Superior temporal gyrus (tissue), 1 donor: ENCODE results near the gene PTOV1.

Source experiments
- DNase-seq: peaks from one replicate; pipeline ENCODE4 v3.0.0-alpha.2; 2016; ENCODE audit errors: extremely low spot score

The PTOV1 gene

GRCh38 chr19:49873834-49874233, 22.9 kb downstream of the PTOV1 start:
- DNase-seq, result no peak

DNA sequence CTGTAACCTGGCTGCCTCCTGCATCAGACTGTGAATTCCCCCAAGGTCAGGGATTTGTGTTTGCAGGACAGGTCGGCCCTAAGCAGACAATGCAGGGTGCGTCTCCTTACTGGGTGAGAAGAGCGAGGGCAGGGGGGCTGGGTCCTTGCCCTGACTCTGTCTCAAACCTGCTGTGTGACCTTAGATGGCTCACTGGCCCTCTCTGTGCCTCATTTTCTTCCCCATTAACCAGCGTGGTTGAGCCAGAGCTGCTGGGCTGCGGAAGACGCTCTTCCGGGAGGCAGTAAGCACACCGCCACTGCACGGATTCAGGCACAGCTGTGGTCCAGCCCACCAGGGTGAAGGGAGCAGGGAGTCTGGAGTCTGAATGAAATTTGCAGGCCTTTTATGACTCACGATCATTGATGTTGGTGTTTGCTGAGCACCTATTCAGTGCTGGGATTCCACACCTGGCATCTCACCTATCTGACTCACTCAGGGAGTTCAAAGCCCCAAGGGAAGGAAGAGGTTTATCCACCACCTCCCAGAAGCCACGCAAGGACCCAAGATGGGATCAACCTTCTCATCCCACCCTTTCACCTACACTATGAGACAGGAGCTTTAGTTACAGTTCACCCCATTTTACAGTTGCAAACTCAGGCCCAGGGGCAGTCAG, 23.7 kb downstream of the PTOV1 start:
- no peak for DNase-seq

GRCh38 chr19:49875177-49875576, 24.2 kb downstream of the PTOV1 start:
- DNase-seq, result no peak

GRCh38 chr19:49875857-49876421, 25.0 kb downstream of the PTOV1 start:
- peak; percentile 73 for DNase-seq

DNA sequence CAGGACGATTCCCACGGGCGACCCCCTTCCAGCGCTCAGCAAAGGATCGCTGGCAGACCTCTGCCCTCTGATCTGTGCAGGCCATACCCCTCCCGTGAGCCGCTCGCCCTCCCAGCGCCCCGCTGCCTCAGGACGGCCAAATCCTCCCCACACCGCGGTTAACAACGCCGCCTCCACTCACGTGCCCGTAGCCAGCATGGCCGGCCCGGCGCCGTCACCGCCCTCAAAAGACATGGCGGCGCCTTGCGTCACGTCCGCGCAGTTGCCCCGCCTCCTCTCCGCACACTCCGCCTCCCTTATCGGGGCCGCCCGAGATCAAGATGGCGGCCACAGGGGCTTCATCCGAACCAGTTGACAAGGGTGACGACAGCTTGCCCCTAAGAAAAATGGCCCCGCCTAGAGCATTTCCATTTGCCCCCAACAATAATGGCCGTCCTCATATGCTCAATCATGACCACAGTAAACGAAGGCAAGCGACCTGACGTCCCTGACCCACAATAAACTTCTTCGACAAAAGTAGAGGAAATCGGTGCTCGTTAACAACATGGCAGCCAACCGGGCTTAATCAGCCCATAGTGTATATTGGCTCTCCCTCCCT, 25.6 kb downstream of the PTOV1 start:
- peak; percentile 99 for DNase-seq

- DNase-seq, result peak; percentile 100
Measured at GRCh38 chr19:49877020-49877878, 26.3 kb downstream of the PTOV1 start, which contains the start of the genes AKT1S1 and TBC1D17. Gene AKT1S1 (minus strand): TSS chr19:49877355. CDS start chr19:49873295, 4,060 bp downstream. Gene TBC1D17 (plus strand): TSS chr19:49877702. CDS start chr19:49877724, 22 bp downstream.

DNA sequence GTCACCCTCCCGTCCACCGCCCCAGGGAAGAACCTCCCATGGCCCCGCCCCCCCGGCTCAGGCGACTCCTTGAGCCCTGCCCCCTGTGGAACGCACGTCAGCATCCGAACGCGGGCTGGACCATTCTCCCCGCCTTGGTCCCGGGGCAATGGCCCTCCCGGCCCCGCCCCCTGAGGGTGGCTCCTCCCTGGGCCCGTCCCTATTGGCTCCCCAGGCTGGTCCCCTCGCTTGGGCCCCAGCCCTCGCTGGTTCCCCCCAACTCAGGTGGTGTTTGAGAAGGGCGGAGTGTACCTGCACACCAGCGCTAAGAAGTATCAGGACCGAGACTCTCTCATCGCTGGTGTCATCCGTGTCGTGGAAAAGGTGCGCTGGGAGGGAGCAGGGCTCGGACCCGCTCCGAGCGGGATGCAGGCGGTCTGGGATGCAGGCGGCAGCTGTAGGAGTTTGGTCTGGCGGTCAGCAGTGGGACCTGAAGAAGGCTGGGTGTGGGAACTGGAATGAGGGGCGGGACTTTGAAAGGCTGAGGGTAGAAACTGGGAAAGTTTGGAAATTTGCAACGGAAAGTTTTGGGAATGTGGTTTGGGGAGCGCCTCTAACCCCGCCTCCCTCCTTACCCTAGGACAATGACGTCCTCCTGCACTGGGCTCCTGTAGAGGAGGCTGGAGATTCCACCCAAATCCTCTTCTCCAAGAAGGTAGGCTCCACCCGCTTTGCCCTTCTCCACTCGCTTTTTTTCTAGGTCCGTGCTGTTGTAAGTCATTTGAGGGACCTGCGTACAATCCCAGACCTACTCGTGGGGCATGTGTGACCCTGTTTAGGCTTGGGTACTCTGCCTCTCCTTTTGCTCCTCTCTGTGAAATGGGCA, 27.2 kb downstream of the PTOV1 start:
- DNase-seq, result peak; percentile 87

DNA sequence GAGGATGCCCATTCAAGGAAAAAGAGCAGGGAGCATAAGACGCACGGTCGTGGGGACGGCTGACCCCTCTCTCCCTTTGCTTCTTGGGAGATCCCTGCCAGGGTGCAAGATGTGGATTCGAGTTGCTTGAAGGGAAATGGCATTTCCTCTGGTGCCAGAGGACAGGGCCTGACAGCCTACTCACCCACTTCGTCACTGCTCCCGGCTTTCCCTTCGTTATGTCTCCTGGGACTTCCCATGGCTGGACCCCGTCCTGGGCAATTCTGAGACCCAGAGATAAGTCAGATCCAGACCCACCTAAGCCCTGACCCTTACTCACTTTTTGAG, 27.7 kb downstream of the PTOV1 start:
- no peak for DNase-seq

DNA sequence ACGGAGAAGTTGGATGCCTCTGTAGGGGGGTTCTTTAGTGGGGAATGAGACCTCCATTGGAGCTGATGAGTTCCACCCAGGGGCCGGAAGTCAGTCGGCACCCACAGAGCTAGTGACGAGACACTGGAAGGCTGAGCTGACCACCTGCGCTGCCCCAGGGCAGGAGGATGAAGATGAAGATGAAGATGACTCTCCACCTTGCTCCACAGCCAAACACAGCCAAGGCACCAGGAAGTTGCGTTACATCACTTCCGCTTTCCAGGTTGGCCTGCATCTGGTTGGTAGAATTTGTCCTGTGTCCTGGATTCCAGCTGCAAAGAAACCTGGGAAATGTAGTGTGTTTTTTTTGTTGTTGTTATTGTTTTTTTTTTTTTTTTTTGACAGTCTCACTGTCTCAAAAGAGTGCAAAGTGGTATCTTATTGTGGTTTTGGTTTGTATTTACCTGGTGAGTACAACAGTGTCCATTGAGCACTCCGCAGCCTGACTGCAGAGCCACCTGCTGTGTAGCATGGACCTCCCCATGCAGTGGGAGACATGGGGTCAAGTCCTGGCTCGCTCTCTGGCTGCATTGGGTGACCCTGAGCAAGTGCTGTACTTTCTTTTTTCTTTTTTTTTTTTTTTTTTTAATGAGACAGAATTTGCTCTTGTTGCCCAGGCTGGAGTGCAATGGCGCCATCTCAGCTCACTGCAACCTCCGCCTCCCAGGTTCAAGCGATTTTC, 28.4 kb downstream of the PTOV1 start:
- DNase-seq, result no peak

GRCh38 chr19:49880162-49880869, 29.4 kb downstream of the PTOV1 start:
- DNase-seq, result no peak

DNA sequence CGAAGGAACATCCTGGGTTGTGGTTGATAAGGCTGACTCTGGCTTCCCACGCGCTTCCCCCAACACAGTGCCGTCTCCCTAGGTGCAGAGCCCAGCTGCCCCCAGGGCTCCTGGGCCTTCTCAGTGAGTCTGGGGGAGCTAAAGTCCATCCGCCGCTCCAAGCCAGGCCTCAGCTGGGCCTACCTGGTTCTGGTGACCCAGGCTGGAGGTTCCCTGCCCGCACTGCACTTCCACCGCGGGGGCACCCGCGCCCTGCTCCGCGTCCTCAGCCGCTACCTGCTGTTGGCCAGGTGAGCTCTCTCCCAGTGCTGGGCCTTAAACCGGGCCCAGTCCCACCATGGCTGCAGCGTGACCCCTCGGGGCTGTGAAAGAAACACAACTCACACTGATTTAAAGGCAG, 30.2 kb downstream of the PTOV1 start:
- no peak for DNase-seq

DNA sequence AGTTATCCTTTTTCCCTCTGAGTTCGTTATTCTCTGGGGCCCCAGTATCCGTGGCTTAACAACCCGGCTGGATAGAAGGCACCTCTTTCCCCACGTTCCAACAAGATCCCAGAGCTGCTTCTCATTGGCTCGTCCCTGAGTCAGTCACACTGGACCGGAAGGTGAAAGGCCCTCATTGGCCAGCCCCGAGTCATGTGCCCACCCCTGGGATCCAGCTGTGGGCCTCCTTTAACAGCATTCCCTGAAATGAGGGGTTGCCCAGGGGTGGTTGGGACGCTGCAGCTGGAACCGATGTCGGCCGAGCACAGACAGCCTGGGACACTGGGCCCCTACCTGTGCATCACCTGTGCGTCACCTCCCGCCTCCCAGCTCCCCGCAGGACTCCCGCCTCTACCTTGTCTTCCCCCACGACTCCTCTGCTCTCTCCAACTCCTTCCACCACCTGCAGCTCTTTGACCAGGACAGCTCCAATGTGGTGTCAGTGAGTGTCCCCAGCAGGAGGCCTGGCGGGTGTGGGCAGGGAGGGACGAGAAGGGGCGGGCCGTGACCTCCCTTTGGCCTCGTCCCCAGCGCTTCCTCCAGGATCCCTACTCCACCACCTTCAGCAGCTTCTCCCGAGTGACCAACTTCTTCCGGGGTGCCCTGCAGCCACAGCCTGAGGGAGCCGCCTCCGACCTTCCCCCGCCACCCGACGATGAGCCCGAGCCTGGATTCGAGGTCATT, 30.9 kb downstream of the PTOV1 start:
- DNase-seq, result no peak

DNA sequence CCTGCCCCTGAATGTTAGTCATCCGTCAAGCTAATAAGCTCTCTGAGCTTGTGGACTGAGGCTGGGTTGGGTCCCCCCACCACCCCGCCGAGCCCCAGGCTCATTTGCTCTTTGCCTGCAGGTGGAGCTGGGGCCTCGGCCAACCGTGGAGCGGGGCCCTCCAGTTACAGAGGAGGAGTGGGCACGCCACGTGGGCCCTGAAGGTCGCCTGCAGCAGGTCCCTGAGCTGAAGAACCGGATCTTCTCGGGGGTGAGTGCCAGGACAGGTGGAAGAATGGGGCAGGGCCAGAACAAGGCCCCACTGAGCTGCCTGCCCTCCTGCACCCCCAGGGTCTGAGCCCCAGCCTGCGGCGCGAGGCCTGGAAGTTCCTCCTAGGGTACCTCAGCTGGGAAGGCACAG, 31.7 kb downstream of the PTOV1 start:
- no peak for DNase-seq

GRCh38 chr19:49883094-49883493, 32.1 kb downstream of the PTOV1 start:
- no peak for DNase-seq

GRCh38 chr19:49884109-49884508, 33.1 kb downstream of the PTOV1 start:
- no peak for DNase-seq

DNA sequence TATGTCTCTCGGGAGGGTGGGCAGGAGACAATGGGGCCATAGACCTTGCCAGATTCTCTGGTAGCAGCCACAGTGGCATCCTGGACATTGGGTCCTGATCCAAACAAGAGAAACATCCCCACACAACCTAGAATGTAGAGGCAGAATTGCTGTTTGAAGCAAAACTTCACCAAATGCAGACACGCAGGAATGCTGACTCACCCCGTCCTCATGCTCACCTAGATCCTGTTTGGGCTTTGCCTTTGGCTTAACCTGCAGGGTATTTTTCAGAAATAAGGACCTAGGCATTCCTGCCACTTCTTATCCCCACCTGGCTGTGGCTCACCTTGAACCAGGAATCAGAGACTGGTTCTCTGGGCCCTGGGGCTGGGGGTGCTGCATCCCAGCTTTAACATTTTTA, 33.8 kb downstream of the PTOV1 start:
- DNase-seq, result no peak

DNA sequence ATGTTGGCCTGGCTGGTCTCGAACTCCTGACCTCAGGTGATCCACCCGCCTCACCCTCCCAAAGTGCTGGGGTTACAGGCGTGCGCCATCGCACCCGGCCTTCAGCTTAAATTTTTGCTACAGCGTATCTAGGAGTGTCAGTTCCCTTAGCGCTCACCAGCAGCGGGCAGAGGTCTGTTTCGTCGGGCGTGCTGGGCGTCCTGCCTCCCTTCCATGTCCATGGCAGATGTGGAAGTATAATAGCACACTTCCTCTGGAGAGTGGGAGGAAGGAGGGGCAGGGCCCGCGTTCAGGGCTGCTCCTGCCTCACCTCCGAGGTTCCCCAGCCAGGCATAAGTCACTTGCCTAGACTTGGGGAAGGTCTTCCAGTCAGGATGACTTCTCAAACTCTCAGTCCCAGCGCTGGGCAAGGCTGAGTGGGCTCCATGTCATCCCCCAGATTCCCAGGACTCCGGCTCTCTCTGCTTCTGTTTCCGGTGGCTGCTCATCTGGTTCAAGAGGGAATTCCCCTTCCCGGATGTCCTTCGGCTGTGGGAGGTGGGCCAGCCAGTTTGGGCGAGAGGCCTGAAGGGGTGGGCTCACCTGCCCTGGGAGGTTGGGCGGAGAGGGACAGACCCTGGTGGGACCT, 36.2 kb downstream of the PTOV1 start:
- DNase-seq, result no peak

DNA sequence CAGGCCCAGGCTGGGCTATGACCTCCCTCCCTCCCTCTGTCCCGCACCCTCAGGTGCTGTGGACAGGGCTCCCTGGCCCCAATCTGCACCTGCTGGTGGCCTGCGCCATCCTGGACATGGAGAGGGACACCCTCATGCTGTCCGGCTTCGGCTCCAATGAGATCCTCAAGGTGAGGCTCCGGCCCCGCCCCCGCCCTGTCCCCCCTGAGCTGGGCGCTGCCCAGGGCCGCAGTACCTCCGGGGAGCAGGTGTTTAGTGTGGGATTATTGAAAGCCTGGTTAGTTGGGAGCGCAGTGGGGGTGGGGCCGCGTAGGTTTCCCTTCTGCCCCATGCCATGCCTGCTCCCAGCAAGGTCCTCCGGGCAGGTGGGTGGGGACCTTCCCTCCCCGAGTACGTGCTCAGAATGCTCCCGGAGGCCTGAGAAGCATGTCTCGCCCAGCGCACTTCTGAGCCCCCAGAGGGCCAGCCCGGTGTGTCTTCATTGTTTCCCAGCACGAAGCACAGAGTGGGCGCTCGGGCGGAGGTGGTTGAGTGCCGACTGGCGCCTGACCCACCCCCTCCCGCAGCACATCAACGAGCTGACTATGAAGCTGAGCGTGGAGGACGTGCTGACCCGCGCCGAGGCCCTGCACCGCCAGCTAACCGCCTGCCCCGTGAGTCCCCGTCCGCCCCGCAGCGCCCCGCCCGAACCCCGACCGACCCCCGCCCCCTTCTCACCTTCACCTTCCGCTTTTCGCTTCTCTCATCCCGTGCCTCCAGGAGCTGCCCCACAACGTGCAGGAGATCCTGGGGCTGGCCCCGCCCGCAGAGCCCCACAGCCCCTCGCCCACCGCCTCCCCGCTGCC, 36.9 kb downstream of the PTOV1 start:
- DNase-seq, result no peak
